Measurements from ENCODE around the gene ASTN2.

GRCh38 chr9:117151716-117152115 is 263.1 kb downstream of the ASTN2 start:
- TF ChIP-seq CTCF (IDR thresholded peaks at IDR 0.05; ENCODE audit: low read depth, low read length) (no peak), POLR2A (IDR thresholded peaks at IDR 0.05; ENCODE audit: extremely low read depth, insufficient read length) (no peak), MAX (IDR thresholded peaks at IDR 0.05; ENCODE audit: low read depth, low read length) (no peak), MYC (IDR thresholded peaks at IDR 0.05; ENCODE audit: low read depth, low read length) (no peak)
